Effector CD8-positive, alpha-beta T cell (primary cell): Measurements from ENCODE around the gene POU2AF1.

ENCODE experiments used
- DNase-seq: peaks from one replicate; lab custom pipeline; 2025; lab: John Stamatoyannopoulos, UW

POU2AF1 gene

GRCh38 chr11:111360150-111361043 is 18.7 kb downstream of the POU2AF1 start:
- DNase-seq = no peak

- DNase-seq = no peak
These were observed 19.6 kb downstream of the POU2AF1 start for GRCh38 chr11:111359223-111360149.

- DNase-seq = no peak
These were observed 20.8 kb downstream of the POU2AF1 start for GRCh38 chr11:111358038-111359001.

- DNase-seq = no peak
These were observed 21.7 kb downstream of the POU2AF1 start for GRCh38 chr11:111357150-111358037.

- DNase-seq = no peak
These were observed 22.4 kb downstream of the POU2AF1 start for GRCh38 chr11:111356660-111357048.

GRCh38 chr11:111355956-111356659 is 23.0 kb downstream of the POU2AF1 start:
- no peak for DNase-seq

GRCh38 chr11:111355101-111355500 is 24.0 kb downstream of the POU2AF1 start:
- DNase-seq = no peak

- DNase-seq = no peak
These were observed 24.5 kb downstream of the POU2AF1 start for GRCh38 chr11:111354601-111354891.

- no peak for DNase-seq
These were observed 25.1 kb downstream of the POU2AF1 start for GRCh38 chr11:111353776-111354600.

- DNase-seq = no peak
These were observed 26.0 kb downstream of the POU2AF1 start for GRCh38 chr11:111352935-111353710.

- DNase-seq = no peak
These were observed 26.8 kb downstream of the POU2AF1 start for GRCh38 chr11:111352231-111352746.

GRCh38 chr11:111351374-111352055 is 27.6 kb downstream of the POU2AF1 start:
- no peak for DNase-seq

- DNase-seq = no peak
These were observed 28.3 kb downstream of the POU2AF1 start for GRCh38 chr11:111350811-111351210.

- no peak for DNase-seq
These were observed 29.8 kb downstream of the POU2AF1 start for GRCh38 chr11:111349191-111349695.

- no peak for DNase-seq
These were observed 30.9 kb downstream of the POU2AF1 start for GRCh38 chr11:111348147-111348546.

- DNase-seq = no peak
These were observed 31.4 kb downstream of the POU2AF1 start for GRCh38 chr11:111347723-111348115.

- DNase-seq = no peak
These were observed 31.9 kb downstream of the POU2AF1 start for GRCh38 chr11:111347002-111347722.
